Immature natural killer cell (primary cell): ENCODE data around the gene CAMK2B. TPM values are rescaled to one million over a fixed set of nuclear protein-coding genes. Genes with fewer than 3 reads are reported as not detected.

Source experiments
- DNase-seq, 3 donors: peaks; one replicate each; pipeline ENCODE4 v3.0.0; 2022; ENCODE audit warnings: mixed read lengths in 1 of 3
- H3K27ac Mint-ChIP-seq, 6 donors: one replicate each; pipeline ENCODE4 v1.8.0; 2020; ENCODE audit warnings: mixed read lengths in 6 of 6, mild to moderate bottlenecking in 5 of 6, inconsistent platforms in 4 of 6, moderate library complexity in 3 of 6
- H3K27me3 Mint-ChIP-seq, 3 donors: one replicate each; pipeline ENCODE4 v1.8.0; 2020 to 2021; ENCODE audit warnings: low read depth in 3 of 3, mild to moderate bottlenecking in 3 of 3, mixed read lengths in 3 of 3, moderate library complexity in 3 of 3, inconsistent platforms in 1 of 3
- H3K36me3 Mint-ChIP-seq, 3 donors: one replicate each; pipeline ENCODE4 v1.8.0; 2020; ENCODE audit warnings: mixed read lengths in 3 of 3, inconsistent platforms in 2 of 3, mild to moderate bottlenecking in 2 of 3
- H3K4me1 Mint-ChIP-seq, 2 donors: one replicate each; pipeline ENCODE4 v1.8.0; 2020; ENCODE audit warnings: inconsistent platforms in 2 of 2, mild to moderate bottlenecking in 2 of 2, mixed read lengths in 2 of 2, moderate library complexity in 1 of 2
- H3K4me3 Mint-ChIP-seq, 5 donors: one replicate each; pipeline ENCODE4 v1.8.0; 2020; ENCODE audit warnings: mild to moderate bottlenecking in 5 of 5, mixed read lengths in 5 of 5, inconsistent platforms in 3 of 5, moderate library complexity in 3 of 5
- H3K9me3 Mint-ChIP-seq, 6 donors: one replicate each; pipeline ENCODE4 v1.8.0; 2020; ENCODE audit warnings: mild to moderate bottlenecking in 6 of 6, mixed read lengths in 6 of 6, inconsistent platforms in 4 of 6, moderate library complexity in 3 of 6
- polyA plus RNA-seq, 3 donors: library from polyadenylated mRNA; unstranded; fragments of 300-500 nt; fragmentation: Illumina TruSeq; gene quantifications; one replicate each; pipeline ENCODE4 v1.2.3, GENCODE V29; 2021

Gene CAMK2B
- polyA plus RNA-seq, 3 donors from 2014 or later, result not detected

DNA sequence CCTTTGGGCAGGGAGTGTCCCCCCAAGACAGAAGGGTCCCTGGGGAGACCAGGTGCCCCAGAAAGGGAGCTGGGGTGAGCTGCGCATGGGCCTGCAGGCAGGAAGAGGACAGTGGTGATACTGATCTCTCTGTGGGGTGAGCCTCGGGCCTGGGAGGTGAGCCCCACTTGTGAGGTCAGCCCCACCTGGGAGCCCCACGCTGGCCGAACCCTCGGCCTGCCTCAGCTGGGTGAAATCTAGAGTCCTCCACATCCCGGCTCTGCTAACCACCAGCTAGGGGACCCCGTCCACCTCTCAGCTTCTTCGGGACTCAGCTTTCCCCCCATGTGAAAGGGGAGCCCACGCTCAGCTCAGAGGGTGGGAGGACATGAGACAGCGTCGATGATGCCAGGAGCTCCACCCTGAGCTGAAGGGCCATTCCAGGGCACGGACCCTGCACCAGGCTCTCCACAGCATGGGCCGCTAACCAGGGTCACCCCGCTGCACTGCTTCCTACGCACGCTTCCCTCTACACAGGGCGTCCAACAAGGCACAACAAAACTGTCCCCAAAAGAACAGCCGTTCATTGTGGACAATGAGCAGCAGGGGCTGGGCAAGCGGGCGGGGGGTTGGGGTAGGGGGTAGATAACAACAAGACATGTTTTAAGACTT is 48.7 kb downstream of the CAMK2B start:
- Mint-ChIP-seq H3K27me3 (peaks cover 3% of the 10 kb centered on the region in 3 donors), H3K4me3 (no peak overlapping the region), H3K4me1 (no peaks in the 10 kb centered on the region), H3K27ac (no peak overlapping the region), H3K36me3 (no peaks in the 10 kb centered on the region), H3K9me3 (no peaks in the 10 kb centered on the region)
- DNase-seq, result no peak

DNA sequence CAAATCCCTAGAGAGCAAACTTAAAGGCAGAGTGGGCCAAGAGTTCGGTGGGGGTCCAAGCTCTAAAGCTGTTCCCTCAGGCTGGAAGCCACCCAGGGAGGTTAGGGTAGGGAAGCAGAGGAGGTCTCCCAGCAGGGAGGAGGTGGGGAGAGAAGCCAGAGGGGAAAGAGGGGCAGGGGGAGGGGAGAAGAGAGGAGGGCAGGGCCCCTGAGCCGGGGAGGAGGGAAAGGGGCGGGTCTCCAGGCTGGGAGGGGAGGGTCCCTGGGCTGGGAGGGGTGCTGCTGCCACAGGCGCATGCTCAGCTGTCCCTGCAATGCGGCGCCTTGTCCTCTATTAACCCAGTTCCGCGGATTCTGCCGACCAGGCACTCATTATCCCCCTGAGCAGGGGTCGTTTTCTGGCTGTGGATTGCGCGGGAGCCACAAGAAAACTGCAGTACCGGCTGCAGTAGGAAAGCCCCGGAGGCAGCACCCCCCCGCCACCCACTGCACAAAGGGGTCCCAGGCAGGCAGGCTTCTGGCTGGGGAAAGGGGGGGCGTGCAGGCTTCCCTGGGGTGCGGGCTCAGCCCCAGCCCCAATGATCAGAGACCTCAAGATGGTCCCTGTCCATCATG is 49.3 kb downstream of the CAMK2B start:
- no peaks in the 10 kb centered on the region for H3K9me3 Mint-ChIP-seq
- H3K27ac Mint-ChIP-seq, result no peak overlapping the region
- no peaks in the 10 kb centered on the region for H3K36me3 Mint-ChIP-seq
- no peaks in the 10 kb centered on the region for H3K4me1 Mint-ChIP-seq
- peaks cover 3 to 5% (median 3%) of the 10 kb centered on the region in 3 donors for H3K27me3 Mint-ChIP-seq
- no peak for DNase-seq
- no peak overlapping the region for H3K4me3 Mint-ChIP-seq

GRCh38 chr7:44275146-44275545 is 50.2 kb downstream of the CAMK2B start:
- peaks cover 3 to 7% (median 3%) of the 10 kb centered on the region in 3 donors for H3K27me3 Mint-ChIP-seq
- H3K4me1 Mint-ChIP-seq, result no peaks in the 10 kb centered on the region
- no peaks in the 10 kb centered on the region for H3K9me3 Mint-ChIP-seq
- H3K36me3 Mint-ChIP-seq, result no peaks in the 10 kb centered on the region
- no peak for DNase-seq
- H3K27ac Mint-ChIP-seq, result peak overlapping the region in 1 of 6 donors; percentile 17
- H3K4me3 Mint-ChIP-seq, result no peak overlapping the region

- peak overlapping the region in 1 of 6 donors; percentile 29 for H3K27ac Mint-ChIP-seq
- no peak for DNase-seq
- H3K9me3 Mint-ChIP-seq, result no peaks in the 10 kb centered on the region
- H3K4me3 Mint-ChIP-seq, result no peak overlapping the region
- peaks cover 3 to 7% (median 3%) of the 10 kb centered on the region in 3 donors for H3K27me3 Mint-ChIP-seq
- H3K36me3 Mint-ChIP-seq, result no peaks in the 10 kb centered on the region
- H3K4me1 Mint-ChIP-seq, result no peaks in the 10 kb centered on the region
Measured at GRCh38 chr7:44274623-44274975, 50.8 kb downstream of the CAMK2B start.

DNA sequence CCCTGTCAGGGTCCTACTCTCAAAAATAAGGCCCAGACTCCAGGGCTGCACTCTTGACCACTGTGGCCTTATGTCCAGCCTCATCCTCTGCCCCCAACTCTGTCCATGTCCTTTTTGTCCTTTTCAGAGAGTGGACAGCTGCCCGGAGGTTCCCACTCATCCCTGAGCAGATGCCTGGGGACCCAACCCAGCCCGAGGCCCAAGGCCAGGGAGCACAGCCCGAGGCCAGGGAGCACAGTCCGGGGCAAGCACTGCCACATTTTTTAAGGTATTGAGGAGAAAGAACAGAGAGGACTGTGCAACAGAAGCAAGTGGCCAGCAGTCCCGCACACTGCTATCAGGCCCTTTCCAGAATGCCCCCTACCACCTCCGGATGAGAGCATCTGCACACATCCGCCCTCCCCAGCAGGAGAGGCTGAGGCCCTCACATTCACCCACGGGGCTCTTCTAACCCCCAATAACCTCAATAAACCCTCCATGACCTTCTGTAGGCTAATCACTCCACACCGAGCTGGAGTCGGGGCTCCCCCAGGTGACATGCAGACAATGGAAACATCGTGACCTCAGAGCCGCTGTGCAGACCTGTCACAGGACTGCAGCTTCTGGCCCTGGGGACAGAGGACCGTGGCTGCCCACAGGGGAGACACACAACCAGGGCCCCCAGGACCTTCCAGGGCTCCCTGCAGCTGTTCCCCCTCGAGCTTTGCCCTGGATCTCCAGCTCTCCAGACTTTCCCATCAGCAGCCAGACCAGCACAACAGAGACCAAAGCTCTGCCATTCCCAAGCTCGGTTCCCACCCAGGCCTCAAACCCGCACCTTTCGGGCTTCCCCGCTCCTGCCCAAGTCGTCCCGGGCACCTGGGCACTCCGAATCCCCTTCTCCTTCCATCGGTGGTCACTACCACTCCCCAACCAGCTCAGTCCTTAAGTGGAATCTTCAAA is 51.4 kb downstream of the CAMK2B start:
- DNase-seq, result no peak
- H3K9me3 Mint-ChIP-seq, result peaks cover 0 to under 1% (median 0%) of the 10 kb centered on the region in 6 donors
- no peaks in the 10 kb centered on the region for H3K4me1 Mint-ChIP-seq
- no peaks in the 10 kb centered on the region for H3K36me3 Mint-ChIP-seq
- H3K4me3 Mint-ChIP-seq, result no peak overlapping the region
- peak overlapping the region in 1 of 6 donors; percentile 29 for H3K27ac Mint-ChIP-seq
- H3K27me3 Mint-ChIP-seq, result peaks cover 3 to 7% (median 3%) of the 10 kb centered on the region in 3 donors

DNA sequence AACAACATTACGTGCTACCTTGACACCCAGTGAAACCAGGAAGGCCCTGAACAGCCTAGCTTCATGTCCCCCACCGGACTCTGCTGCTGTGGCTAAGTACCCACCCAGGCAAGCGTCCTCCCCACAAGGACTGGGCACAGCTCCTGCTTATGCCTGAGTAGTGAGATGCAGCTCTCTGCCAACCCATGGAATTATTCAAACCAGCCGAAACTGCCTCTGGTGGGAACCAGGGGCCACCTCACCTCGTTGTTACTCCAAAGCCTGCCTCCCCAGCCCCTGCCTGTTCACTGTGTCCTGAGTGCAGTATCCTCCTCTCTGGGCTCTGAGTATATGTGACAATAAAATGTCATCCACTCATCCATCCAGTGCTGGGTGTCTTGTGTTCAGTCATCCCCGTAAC is 52.4 kb downstream of the CAMK2B start:
- Mint-ChIP-seq H3K27ac (no peak overlapping the region), H3K4me1 (no peaks in the 10 kb centered on the region), H3K4me3 (no peak overlapping the region), H3K27me3 (peaks cover 3 to 7% (median 3%) of the 10 kb centered on the region in 3 donors), H3K36me3 (no peaks in the 10 kb centered on the region), H3K9me3 (peaks cover 0 to 1% (median 0%) of the 10 kb centered on the region in 6 donors)
- DNase-seq, result no peak

DNA sequence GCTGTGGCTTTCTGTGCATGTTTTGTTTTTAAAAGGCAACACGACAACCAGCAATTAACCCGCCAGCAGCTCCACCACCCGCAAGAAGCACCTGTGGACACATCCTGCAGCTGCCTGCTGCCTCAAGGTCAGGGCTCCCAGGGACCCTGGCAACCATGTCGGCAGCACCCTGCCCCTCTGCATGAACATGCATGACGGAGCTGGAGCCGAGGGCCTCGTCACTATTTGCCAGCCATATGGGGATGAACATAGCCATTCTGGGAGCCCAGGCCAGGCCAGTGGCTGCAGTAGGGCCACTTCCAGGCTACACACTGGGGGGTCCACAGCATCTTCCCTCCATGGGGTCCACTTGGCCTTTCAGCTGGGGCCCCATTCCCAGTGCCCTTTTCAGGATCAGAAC is 52.9 kb downstream of the CAMK2B start:
- no peak overlapping the region for H3K4me3 Mint-ChIP-seq
- no peaks in the 10 kb centered on the region for H3K4me1 Mint-ChIP-seq
- H3K36me3 Mint-ChIP-seq, result no peaks in the 10 kb centered on the region
- no peak for DNase-seq
- H3K9me3 Mint-ChIP-seq, result peaks cover 0 to 1% (median 0%) of the 10 kb centered on the region in 6 donors
- H3K27me3 Mint-ChIP-seq, result peaks cover 3 to 7% (median 3%) of the 10 kb centered on the region in 3 donors
- H3K27ac Mint-ChIP-seq, result no peak overlapping the region

DNA sequence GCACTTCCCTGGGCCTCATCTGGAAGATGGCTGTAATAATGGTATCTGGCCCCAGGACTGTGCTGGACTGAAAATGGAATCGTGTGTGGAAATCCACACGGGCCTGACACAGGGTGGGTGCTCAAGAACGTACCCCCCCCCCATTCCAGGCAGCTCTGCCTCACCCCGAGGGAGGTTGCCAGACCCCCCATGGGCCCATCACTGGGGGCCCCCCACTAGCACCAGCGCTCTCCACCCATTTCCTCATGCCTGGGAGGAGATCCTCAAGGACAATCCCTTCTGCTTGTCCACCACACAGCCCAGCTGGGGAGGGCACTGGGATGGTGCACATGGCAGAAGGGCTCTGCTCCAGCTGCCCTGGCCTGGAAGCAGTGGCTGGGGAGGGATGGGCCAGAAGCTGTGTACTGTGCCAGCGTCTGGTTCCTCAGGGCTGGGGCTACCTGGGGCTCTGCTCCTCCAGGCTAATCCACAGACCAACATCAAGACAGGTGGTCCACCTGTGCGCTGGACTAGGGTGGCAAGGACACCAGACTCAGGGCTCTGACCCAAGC is 55.4 kb downstream of the CAMK2B start:
- H3K4me1 Mint-ChIP-seq, result no peaks in the 10 kb centered on the region
- peaks cover 0 to 1% (median 0%) of the 10 kb centered on the region in 6 donors for H3K9me3 Mint-ChIP-seq
- no peaks in the 10 kb centered on the region for H3K36me3 Mint-ChIP-seq
- H3K4me3 Mint-ChIP-seq, result no peak overlapping the region
- DNase-seq, result no peak
- H3K27ac Mint-ChIP-seq, result no peak overlapping the region
- peaks cover 2 to 6% (median 3%) of the 10 kb centered on the region in 3 donors for H3K27me3 Mint-ChIP-seq

DNA sequence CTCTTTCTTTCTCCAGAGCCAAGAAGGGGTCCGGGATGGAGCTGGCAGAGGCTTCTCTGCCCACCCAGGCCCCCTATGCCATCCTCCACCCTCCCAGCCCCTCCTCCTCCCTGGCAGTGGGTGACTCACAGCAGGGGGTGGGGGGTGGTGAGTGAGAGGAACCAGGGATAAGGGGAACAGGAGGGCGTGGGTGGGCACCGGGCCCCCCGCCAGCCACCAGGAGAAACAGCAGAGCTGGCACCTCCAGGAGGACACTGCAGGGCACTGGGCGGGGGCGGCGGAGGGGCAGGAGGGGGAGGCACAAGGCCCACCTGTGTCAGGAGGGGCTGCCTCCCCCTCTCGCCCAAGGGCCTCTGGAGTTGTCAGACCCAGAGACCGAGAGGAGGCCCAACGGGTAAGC is 56.0 kb downstream of the CAMK2B start:
- H3K27ac Mint-ChIP-seq, result no peak overlapping the region
- no peaks in the 10 kb centered on the region for H3K4me1 Mint-ChIP-seq
- peaks cover 2 to 6% (median 2%) of the 10 kb centered on the region in 3 donors for H3K27me3 Mint-ChIP-seq

GRCh38 chr7:44268671-44269070 is 56.7 kb downstream of the CAMK2B start:
- DNase-seq, result no peak
- H3K4me1 Mint-ChIP-seq, result no peaks in the 10 kb centered on the region
- H3K27me3 Mint-ChIP-seq, result peaks cover 2 to 6% (median 2%) of the 10 kb centered on the region in 3 donors
- H3K9me3 Mint-ChIP-seq, result peaks cover 0 to 1% (median 0%) of the 10 kb centered on the region in 6 donors
- H3K36me3 Mint-ChIP-seq, result no peaks in the 10 kb centered on the region
- no peak overlapping the region for H3K27ac Mint-ChIP-seq
- H3K4me3 Mint-ChIP-seq, result no peak overlapping the region

More for the DNA sequence above, 56.0 kb downstream of the CAMK2B start:
- H3K9me3 Mint-ChIP-seq, result peaks cover 0 to 1% (median 0%) of the 10 kb centered on the region in 6 donors
- no peaks in the 10 kb centered on the region for H3K36me3 Mint-ChIP-seq
- H3K4me3 Mint-ChIP-seq, result no peak overlapping the region
- DNase-seq, result no peak

GRCh38 chr7:44267719-44268421 is 57.5 kb downstream of the CAMK2B start:
- no peaks in the 10 kb centered on the region for H3K4me1 Mint-ChIP-seq
- H3K36me3 Mint-ChIP-seq, result no peaks in the 10 kb centered on the region
- no peak for DNase-seq
- H3K27me3 Mint-ChIP-seq, result peaks cover 2 to 6% (median 2%) of the 10 kb centered on the region in 3 donors
- no peak overlapping the region for H3K4me3 Mint-ChIP-seq
- H3K27ac Mint-ChIP-seq, result no peak overlapping the region
- peaks cover 0 to 1% (median 0%) of the 10 kb centered on the region in 6 donors for H3K9me3 Mint-ChIP-seq

- peaks cover 0 to 1% (median 0%) of the 10 kb centered on the region in 6 donors for H3K9me3 Mint-ChIP-seq
- DNase-seq, result no peak
- H3K4me1 Mint-ChIP-seq, result no peaks in the 10 kb centered on the region
- H3K27me3 Mint-ChIP-seq, result peaks cover 2 to 6% (median 2%) of the 10 kb centered on the region in 3 donors
- H3K36me3 Mint-ChIP-seq, result no peaks in the 10 kb centered on the region
- H3K4me3 Mint-ChIP-seq, result no peak overlapping the region
- no peak overlapping the region for H3K27ac Mint-ChIP-seq
Measured at GRCh38 chr7:44267178-44267577, 58.2 kb downstream of the CAMK2B start.

DNA sequence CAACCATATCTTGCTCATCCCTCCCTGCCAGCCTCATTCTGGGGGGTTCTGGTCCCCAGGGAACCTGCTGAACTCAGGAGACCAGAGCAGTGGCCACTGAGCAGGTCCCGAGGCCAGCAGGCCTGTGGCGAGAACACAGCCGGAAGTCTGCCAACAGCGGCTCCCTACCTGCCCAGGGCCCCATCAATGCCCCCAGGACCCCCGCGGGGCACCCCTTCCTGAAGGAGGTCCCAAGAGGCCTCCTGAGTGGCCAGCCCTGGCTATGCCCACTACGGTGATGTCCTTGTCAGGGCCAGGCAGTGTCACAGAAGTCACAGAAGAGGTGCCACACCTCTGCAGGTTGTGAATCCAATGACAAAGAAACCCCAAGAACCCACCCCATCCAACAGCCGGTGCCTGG is 58.9 kb downstream of the CAMK2B start:
- Mint-ChIP-seq H3K4me1 (no peaks in the 10 kb centered on the region), H3K27me3 (peaks cover 0 to 6% (median 2%) of the 10 kb centered on the region in 3 donors), H3K27ac (no peak overlapping the region)

More for the DNA sequence above, 58.9 kb downstream of the CAMK2B start:
- Mint-ChIP-seq H3K4me3 (no peak overlapping the region), H3K36me3 (no peaks in the 10 kb centered on the region), H3K9me3 (peaks cover 0 to 1% (median 0%) of the 10 kb centered on the region in 6 donors)
- no peak for DNase-seq
